Measurements from ENCODE around the gene NXPE3.
"Not testable (repeated sequence)": the region's sequence is repeated elsewhere in the genome, so short reads cannot be mapped to it uniquely, and the experiment has no call there.

NXPE3 gene

DNA sequence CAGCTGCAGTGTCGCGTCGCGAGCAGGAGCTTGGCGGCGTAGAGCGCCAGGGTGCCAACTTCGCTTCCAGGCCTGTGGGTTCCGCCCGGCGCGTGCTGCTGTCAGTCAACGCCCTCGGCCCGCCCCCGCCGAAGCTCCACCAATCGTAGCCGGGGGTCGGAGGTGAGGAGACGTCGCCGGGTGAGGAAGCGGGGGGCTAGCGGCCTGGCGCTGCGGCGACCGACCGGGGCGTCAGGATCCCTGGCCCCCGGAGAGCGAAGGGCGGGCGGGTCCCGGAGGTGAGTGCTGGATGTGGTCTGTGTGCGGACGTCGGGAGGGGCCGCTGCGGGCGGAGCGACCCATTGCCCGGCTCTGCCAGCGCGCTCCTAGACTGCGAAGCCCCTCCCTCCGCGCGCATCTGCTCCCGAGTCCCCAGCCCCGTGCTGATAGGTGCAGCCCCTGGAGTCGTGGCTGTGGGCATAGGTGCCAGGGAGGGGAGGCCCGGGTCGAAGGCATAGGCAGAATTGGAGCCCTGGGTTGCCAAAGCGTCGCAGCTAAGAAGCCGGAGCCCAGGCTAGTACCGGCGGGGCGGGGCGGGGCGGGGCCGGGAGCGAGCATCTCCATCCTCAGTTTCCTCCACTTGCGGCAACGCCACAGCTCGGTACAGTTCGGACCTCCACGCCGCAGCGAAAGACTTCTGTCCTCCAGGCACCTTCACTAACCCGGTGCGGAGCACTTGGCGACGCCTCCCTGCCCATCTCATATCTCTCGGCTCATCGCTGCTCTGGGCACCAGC, at the start of gene NXPE3:
Gene NXPE3, plus strand, starts transcription at position 165 of the 775 bp plus-strand sequence. CDS start 6,386 bp downstream, outside the sequence.
- DNase-seq: peak; percentile 91
- in situ Hi-C loops (cut with MboI; ENCODE audit: low pct_unique_long_range_greater_than_20kb, low sequenced_read_pairs): no loop called here

DNA sequence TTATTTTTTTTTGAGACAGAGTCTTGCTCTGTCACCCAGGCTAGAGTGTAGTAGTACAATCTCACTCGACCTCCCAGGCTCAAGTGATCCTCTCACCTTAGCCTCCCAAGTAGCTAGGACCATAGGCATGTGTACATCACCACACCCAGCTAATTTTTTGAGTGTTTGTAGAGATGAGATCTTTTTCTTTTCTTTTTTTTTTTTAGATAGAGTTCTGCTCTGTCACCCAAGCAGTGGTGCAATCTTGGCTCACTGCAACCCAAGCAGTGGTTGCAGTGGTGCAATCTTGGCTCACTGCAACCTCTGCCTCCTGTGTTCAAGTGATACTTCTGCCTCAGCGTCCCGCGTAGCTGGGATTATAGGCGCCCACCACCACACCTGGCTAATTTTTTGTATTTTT, 49.4 kb upstream of the NXPE3 start:
- in situ Hi-C loops (cut with MboI; ENCODE audit: low pct_unique_long_range_greater_than_20kb, low sequenced_read_pairs): no loop called here

DNA sequence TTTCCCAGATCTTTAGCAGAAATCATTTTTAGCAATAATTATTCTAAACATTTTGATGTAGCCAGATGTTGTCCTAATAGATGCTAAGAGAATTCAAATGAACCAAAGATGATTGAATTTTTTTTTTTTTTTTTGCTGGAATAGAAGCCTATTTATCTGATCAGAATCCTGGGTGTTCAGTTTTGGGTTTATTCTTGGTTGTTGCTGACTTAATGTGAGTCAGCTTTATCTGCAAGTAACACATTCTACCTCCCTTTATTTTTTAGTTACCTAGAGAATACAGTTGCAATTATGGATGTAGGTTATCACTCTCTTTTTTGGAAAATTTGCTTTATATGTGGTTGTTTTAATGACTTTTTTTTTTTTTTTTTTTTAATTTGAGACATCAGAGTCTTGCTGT, 48.2 kb upstream of the NXPE3 start:
- DNase-seq: no peak
- in situ Hi-C loops (cut with MboI; ENCODE audit: low pct_unique_long_range_greater_than_20kb, low sequenced_read_pairs): no loop called here

More for the DNA sequence above, 49.4 kb upstream of the NXPE3 start:
- no peak for DNase-seq

DNA sequence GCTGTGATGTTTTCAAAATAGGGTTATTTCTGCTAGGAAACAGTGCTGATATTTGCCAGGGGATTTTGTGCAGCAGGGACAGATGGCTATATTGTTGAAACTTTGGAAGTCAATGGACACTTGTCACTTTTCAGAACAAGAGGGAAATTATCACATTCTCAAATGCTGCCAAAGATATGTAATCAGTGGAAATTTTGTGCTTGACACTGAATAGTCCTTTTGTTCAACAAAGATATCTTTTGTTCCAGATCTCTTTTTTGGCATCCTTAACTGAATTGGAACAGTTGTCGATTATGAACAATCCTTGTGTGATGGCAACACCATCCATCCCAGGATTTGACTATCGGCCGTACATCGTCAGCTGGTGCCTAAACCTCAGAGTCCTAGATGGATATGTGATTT, 46.8 kb upstream of the NXPE3 start:
- in situ Hi-C loops (cut with MboI; ENCODE audit: low pct_unique_long_range_greater_than_20kb, low sequenced_read_pairs): no loop called here
- DNase-seq: no peak

- in situ Hi-C loops (cut with MboI; ENCODE audit: low pct_unique_long_range_greater_than_20kb, low sequenced_read_pairs): no loop called here
These were observed 43.2 kb upstream of the NXPE3 start for GRCh38 chr3:101735833-101736232.

DNA sequence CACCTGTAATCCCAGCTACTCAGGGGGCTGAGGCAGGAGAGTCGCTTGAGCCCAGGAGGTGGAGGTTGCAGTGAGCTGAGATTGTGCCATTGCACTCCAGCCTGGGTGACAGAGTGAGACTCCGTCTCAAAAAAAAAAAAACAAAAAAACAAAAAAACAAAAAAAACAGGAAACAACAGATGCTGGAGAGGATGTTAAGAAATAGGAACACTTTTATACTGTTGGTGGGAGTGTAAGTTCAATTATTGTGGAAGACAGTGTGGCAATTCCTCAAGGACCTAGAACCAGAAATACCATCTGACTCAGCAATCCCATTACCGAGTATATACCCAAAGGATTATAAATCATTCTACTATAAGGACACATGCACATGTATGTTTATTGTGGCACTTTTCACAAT, 37.1 kb upstream of the NXPE3 start:
- in situ Hi-C loops (cut with MboI; ENCODE audit: low pct_unique_long_range_greater_than_20kb, low sequenced_read_pairs); DNase-seq: not testable (repeated sequence)

More at GRCh38 chr3:101735833-101736232, 43.2 kb upstream of the NXPE3 start:
- DNase-seq: no peak

DNA sequence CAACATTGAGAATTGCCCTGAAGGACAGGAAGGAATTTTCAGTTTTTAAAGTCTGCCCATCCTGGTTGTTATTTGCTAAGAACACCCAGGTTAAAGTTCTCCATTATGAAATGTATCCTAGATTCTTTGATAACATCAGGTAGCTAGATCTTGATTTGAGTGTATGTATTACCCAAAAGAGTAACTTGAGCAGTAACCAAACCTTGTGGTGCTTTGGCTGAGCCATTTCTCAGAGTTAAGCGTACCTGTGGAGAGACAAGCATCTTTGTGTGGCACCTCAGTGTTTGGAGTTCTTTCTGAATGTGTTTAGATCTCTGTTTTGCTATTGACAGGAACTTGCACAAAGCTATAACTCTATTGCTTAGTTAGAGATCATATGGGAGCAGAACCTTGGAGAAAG, 34.2 kb upstream of the NXPE3 start:
- in situ Hi-C loops (cut with MboI; ENCODE audit: low pct_unique_long_range_greater_than_20kb, low sequenced_read_pairs): no loop called here
- DNase-seq: no peak

GRCh38 chr3:101745934-101746333, 33.1 kb upstream of the NXPE3 start:
- in situ Hi-C loops (cut with MboI; ENCODE audit: low pct_unique_long_range_greater_than_20kb, low sequenced_read_pairs); DNase-seq: not testable (repeated sequence)

DNA sequence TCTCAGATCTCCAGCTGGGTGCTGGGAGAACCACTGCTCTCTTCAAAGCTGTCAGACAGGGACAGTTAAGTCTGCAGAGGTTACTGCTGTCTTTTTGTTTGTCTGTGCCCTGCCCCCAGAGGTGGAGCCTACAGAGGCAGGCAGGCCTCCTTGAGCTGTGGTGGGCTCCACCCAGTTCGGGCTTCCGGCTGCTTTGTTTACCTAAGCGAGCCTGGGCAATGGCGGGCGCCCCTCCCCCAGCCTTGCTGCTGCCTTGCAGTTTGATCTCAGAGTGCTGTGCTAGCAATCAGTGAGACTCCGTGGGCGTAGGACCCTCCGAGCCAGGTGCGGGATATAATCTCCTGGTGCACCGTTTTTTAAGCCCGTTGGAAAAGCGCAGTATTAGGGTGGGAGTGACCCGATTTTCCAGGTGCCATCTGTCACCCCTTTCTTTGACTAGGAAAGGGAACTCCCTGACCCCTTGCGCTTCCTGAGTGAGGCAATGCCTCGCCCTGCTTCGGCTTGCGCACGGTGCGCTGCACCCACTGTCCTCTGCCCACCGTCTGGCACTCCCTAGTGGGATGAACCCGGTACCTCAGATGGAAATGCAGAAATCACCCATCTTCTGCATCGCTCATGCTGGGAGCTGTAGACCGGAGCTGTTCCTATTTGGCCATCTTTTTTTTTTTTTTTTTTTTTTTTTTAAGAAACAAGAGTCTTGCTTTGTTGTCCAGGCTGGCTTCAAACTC, 25.5 kb upstream of the NXPE3 start:
- DNase-seq; in situ Hi-C loops (cut with MboI; ENCODE audit: low pct_unique_long_range_greater_than_20kb, low sequenced_read_pairs): not testable (repeated sequence)

- no peak for DNase-seq
- in situ Hi-C loops (cut with MboI; ENCODE audit: low pct_unique_long_range_greater_than_20kb, low sequenced_read_pairs): no loop called here
These were observed 20.8 kb upstream of the NXPE3 start for GRCh38 chr3:101758224-101758623.

DNA sequence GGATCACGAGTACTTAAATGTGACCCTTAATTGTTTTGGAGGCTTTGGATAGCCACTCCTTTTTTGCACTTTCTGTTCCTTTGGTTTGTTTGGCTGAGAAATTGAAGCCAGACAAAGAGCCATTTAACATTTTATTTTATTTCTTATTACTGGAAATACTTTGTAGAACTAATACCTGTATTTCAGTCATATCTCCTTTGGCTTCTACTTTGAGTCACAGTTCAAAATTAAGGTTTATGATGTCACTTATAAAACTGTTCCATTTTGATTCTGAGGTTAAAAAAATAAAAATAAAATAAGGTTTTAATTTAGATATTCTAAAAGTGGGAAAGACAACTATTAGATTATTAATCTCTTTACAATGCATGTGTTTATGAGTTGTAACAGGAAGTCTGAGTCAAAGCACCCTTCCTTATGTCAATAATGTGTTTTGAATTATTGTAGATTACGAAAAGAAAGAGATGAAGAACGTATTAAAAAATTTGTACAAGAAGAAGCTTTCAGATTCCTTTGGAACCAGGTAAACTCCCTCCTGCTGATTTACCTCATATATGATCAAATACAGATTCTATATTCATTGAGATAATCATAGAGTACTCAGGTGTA, 16.9 kb upstream of the NXPE3 start:
- DNase-seq: no peak
- in situ Hi-C loops (cut with MboI; ENCODE audit: low pct_unique_long_range_greater_than_20kb, low sequenced_read_pairs): no loop called here

DNA sequence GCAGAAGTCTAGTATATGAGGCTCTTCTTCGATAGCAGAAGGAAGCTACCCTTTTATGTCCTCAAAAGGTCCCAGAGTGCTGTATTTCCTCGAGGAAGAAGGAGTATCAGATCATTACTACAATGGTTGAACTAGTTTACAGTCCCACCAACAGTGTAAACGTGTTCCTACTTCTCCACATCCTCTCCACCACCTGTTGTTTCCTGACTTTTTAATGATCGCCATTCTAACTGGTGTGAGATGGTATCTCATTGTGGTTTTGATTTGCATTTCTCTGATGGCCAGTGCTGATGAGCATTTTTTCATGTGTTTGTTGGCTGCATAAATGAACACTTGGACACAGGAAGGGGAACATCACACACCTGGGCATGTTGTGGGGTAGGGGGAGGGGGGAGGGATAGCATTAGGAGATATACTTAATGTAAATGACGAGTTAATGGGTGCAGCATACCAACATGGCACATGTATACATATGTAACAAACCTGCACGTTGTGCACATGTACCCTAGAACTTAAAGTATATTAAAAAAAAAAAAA, 1.2 kb upstream of the NXPE3 start:
- in situ Hi-C loops (cut with MboI; ENCODE audit: low pct_unique_long_range_greater_than_20kb, low sequenced_read_pairs): not testable (repeated sequence)
- peak; percentile 11 for DNase-seq

DNA sequence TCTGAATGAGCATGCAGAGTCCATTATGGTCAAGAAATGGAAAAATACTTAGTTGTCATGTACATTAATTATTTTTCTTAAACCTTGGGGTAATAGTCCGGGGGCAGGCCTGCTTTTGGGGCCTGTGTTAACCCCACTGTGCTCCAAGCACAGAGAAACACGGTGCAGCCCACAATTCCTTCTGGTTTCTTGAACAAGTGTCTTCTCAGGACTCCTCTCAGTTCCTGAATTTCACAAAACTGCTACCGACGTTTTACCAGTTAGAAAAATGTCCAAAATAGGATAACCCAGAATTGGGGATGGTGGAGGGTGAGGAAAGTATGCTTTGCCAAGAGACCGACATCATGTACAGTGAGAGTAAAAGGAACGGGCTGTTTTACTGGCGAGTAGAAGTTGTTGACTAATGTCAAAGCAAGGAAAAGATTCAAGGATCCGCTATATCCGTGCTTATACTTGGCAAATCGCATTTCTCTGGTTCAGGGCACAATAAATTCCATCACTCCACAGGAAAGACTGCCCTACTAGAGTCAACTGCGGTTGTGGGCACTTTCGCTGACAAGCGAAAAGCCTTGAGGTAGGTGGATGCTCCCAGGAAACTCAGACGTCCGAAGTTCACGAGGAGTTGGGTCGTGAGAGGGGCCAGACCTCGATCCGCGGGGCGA, 495 bp upstream of the NXPE3 start:
- DNase-seq: no peak
- in situ Hi-C loops (cut with MboI; ENCODE audit: low pct_unique_long_range_greater_than_20kb, low sequenced_read_pairs): no loop called here

DNA sequence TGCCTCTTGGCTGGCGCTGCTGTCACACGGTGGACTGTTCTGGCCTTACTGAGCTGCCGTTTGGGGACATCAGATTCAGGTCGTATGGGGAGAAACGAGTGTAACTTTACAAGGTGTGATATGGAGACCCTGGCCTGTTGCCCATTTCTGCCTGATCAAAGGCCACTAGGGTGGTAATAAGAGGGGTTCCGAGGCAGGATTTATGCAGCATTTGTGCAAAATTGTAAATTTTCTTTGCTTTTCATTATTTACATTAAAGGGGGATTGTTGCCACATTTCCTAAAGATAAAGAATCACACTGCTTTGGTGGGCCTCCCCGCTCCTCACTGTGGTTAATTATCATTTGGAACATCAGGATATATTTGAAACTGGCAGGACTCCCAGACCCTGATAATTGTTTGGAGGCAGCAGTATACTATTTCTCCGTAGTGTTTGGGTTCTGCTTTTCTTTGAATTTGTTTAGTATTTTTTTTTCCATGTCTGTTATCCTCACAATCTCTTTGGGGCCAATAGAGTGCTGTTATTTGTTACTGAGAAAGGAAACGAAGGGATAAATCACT, 891 bp downstream of the NXPE3 start:
- DNase-seq: peak; percentile 11
- in situ Hi-C loops (cut with MboI; ENCODE audit: low pct_unique_long_range_greater_than_20kb, low sequenced_read_pairs): no loop called here

GRCh38 chr3:101780661-101781060, 1.6 kb downstream of the NXPE3 start:
- DNase-seq: no peak
- in situ Hi-C loops (cut with MboI; ENCODE audit: low pct_unique_long_range_greater_than_20kb, low sequenced_read_pairs): no loop called here

DNA sequence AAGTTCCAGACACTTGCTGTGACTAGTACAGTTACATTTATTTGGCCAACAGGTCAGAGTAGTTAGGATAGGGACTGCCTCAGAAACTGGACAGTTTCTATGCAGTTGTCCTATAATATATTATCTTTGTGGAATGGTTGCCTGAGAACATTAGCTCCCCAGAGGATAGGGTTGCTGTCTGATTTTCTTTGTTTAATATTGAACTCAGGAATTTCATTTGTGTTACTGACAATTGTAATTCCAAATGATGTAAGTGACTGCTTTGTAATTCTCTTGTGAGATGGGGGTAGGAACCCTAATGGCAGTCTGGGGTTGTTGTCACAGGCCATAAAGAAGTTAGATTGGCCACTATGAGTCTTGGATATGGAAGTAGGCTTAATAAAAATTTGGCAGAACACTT, 2.2 kb downstream of the NXPE3 start:
- in situ Hi-C loops (cut with MboI; ENCODE audit: low pct_unique_long_range_greater_than_20kb, low sequenced_read_pairs): no loop called here
- no peak for DNase-seq

DNA sequence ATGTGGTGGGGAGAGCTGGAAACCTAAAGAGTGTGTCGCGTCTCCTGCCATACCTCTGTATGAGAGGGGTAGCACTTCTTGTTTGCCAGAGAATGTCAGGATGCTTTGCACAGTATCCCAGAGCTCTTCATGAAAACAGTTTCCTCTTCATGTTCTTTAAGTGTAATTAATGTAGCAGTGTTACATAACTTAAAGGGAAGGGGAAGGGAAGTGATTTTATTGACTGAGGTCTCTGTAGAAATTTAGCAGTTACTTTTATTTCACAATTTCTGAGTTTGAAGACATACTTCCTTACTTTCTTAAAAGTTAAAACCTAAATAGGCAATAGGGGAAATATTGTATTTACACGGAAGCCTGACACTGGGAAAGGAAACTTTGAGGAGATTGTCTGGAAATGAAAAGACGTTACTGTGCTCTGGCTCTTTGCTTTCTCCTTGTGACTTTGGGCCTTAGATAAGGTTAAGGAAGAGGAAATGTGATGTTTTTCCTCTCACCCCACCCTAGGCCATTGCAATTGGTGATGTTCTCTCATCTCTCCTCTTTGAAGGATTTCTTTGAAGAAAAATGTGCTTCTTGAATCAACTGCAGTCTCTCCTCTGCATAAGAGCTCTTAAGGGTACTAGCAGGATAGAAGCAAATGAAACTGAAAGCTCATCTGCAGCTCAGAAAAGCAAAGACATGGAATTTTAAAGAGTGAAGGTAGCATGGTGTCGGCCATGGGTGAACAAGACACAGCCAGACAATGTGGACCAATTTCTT, 6.0 kb downstream of the NXPE3 start:
- DNase-seq: peak; percentile 14
- in situ Hi-C loops (cut with MboI; ENCODE audit: low pct_unique_long_range_greater_than_20kb, low sequenced_read_pairs): no loop called here

DNA sequence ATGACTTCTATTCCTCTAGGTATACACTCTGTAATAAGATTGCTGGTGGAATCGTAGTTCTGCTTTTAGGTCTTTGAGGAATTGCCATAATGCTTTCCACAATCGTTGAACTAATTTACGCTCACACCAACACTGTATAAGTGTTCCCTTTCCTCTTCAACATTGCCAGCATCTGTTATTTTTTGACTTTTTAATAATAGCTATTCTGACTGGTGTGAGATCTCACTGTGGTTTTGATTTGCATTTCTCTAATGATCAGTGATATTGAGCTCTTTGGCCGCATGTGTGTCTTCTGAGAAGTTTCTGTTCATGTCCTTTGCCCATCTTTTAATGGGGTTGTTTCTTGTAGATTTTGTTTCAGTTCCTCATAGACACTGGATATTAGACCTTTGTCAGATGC, 12.8 kb downstream of the NXPE3 start:
- no peak for DNase-seq

More for the DNA sequence above, 12.8 kb downstream of the NXPE3 start:
- in situ Hi-C loops (cut with MboI; ENCODE audit: low pct_unique_long_range_greater_than_20kb, low sequenced_read_pairs): no loop called here

Data from KBM-7 (cell line).